HUES48 (cell line): ENCODE results near the gene PCGF6.

Experiments
- H3K27ac ChIP-seq: one replicate; pipeline ENCODE4 v1.7.0; 2013; ENCODE audit warnings: low read depth, low read length, inconsistent platforms
- H3K27me3 ChIP-seq: 2 replicates; pipeline ENCODE4 v1.6.1; 2013; ENCODE audit warnings: mild to moderate bottlenecking, low read length; ENCODE audit not compliant: control insufficient read depth, insufficient read depth
- H3K36me3 ChIP-seq: 2 replicates; pipeline ENCODE4 v1.6.1; 2013; ENCODE audit warnings: low read length; ENCODE audit not compliant: control insufficient read depth, insufficient read depth
- H3K4me1 ChIP-seq: 2 replicates; pipeline ENCODE4 v1.6.1; 2013; ENCODE audit warnings: mild to moderate bottlenecking, low read length; ENCODE audit not compliant: control insufficient read depth, insufficient read depth
- H3K4me3 ChIP-seq: 2 replicates; pipeline ENCODE4 v1.5.1; 2013; ENCODE audit warnings: mild to moderate bottlenecking, low read depth, low read length
- H3K9ac ChIP-seq: 2 replicates; pipeline ENCODE4 v1.6.1; 2013; ENCODE audit warnings: mild to moderate bottlenecking, low read depth, low read length, moderate library complexity
- H3K9me3 ChIP-seq: 2 replicates; pipeline ENCODE4 v1.6.1; 2013; ENCODE audit warnings: low read length; ENCODE audit not compliant: control insufficient read depth, insufficient read depth

The PCGF6 gene

DNA sequence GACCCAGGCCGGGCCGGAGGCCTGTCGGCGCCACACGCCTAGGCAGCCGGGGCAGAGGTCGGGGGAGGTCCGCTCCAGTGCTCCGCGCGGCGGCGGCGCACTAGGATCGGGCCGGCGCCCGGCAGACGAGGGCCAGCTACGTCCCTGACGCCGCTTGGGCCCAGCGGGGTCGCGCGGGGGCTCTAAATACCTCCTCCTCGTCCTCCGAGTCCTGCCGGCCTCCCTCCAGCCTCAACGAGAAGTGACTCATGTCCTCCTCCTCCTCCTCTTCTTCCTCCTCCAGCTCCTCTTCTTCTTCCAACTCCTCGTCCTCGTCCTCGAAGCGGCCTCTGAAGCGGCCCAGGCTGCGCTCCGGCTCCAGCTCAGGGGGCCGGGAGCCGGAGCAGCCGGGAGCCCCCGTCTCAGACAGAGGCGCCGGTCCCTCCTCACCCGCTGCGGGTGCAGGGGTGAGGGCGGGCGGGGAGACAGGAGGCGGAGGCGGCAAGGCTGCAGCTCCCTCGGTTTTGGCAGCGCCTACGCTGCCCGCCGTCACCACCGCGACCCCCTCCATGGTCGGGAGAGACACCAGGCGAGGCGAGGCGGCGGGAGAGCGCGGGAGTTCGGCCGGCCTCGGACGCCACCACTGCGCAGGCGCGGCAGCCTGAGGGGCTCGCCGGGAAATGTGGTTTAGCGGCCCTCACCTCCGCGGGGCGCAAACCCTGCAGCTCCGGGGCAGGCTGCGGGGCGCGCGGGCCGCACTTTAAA is at the start of gene PCGF6:
PCGF6 (minus strand) TSS at position 624 of the 744 bp plus-strand sequence; CDS start at position 550, 74 bp downstream.
- no peaks in the 10 kb centered on the region for H3K9me3 ChIP-seq

DNA sequence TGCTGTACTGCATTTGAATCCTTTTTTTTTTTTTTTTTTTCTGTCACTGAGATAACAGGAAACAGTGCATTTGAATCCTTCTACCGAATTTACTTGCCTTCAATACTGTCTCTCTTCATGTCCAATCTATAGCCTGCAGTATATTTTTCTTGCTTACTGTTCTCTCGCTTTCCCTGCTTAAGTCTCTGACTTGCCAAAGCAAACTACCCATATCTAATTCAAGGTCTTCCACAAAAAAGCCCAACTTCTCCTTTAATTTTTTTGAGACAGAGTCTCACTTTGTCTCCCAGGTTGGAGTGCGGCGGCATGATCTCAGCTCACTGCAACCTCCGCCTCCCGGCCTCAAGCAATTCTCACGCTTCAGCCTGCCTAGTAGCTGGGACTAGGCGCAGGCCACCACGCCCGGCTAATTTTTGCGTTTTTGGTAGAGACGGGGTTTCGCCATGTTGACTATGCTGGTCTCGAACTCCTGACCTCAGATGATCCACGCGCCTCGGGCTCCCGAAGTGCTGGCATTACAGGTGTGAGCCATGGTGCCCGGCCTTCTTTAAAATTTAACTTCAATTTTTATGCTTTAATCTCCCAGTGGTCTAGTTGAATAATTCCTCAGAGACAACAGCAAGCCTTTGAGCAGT is 46.4 kb upstream of the PCGF6 start:
- Histone ChIP-seq H3K27me3 (no peaks in the 10 kb centered on the region), H3K27ac (no peak overlapping the region), H3K4me3 (peak overlapping the region; percentile 87), H3K36me3 (peaks cover 65% of the 10 kb centered on the region), H3K9ac (peak overlapping the region; percentile 67), H3K9me3 (no peaks in the 10 kb centered on the region), H3K4me1 (no peaks in the 10 kb centered on the region)

More for the DNA sequence above, at the start of gene PCGF6:
- Histone ChIP-seq H3K4me3 (peak within 1 kb of the TSS; percentile 67), H3K4me1 (0 out of 2 replicates have a peak, but pooled peaks cover 3% of the 10 kb centered on the region), H3K27ac (peak within 1 kb of the TSS; percentile 89), H3K9ac (peak within 1 kb of the TSS; percentile 47), H3K27me3 (no peaks in the 10 kb centered on the region), H3K36me3 (peaks cover 24% of the 10 kb centered on the region)

GRCh38 chr10:103396789-103397087 is 45.8 kb upstream of the PCGF6 start:
- no peaks in the 10 kb centered on the region for H3K4me1 ChIP-seq
- peak overlapping the region; percentile 87 for H3K4me3 ChIP-seq
- H3K9me3 ChIP-seq, result no peaks in the 10 kb centered on the region
- H3K9ac ChIP-seq, result peak overlapping the region; percentile 67
- peak overlapping the region; percentile 39 for H3K27ac ChIP-seq
- peaks cover 65% of the 10 kb centered on the region for H3K36me3 ChIP-seq
- H3K27me3 ChIP-seq, result no peaks in the 10 kb centered on the region

DNA sequence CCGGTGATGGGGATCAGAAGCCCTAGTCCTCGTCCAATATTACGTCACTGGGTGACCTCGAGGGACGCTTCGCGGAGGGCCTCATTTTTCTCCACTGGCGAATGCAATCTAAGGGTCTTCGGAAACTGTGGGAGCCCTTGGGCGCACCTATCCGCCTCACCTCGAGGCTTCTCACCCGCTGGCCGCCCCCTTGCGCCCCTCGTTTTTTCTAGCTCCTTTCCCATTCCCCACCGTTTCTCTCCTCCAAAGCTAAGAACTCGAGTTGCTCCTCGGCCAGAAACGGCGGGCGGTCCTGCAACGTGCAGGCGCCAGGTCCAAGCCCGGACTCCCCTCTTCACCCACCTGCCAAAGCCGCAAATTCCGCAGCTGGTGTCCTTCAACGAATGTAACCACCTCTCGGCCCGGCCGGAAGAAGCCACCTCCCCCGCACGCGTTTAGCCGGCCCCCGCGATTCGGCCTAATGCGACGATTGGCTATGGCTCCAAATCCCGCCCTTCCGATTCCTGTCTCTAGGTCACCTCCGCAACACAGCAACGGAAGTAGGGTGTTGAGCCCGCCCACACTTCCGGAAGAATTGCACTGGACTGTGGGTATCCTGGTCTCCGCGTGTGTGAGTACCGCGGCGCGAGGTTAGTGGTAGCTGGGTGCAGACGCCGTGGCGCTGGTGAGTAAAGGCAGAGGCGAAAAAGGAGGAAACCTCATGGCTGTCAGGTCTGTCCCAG is 45.3 kb upstream of the PCGF6 start, which contains the start of the genes ATP5MK and PDCD11:
ATP5MK (minus strand) TSS at position 409 of the 722 bp plus-strand sequence. CDS start 4,018 bp downstream, outside the sequence.
PDCD11 (plus strand) TSS at position 560 of the 722 bp plus-strand sequence. CDS start 1,801 bp downstream, outside the sequence.
- no peaks in the 10 kb centered on the region for H3K4me1 ChIP-seq
- H3K27me3 ChIP-seq, result no peaks in the 10 kb centered on the region
- H3K36me3 ChIP-seq, result peaks cover 65% of the 10 kb centered on the region
- peak within 1 kb of the TSS; percentile 85 for H3K9ac ChIP-seq
- H3K9me3 ChIP-seq, result no peaks in the 10 kb centered on the region
- H3K4me3 ChIP-seq, result peak within 1 kb of the TSS; percentile 87
- peak within 1 kb of the TSS; percentile 80 for H3K27ac ChIP-seq

GRCh38 chr10:103395754-103396066 is 44.8 kb upstream of the PCGF6 start:
- H3K27ac ChIP-seq, result peak overlapping the region; percentile 80
- peaks cover 66% of the 10 kb centered on the region for H3K36me3 ChIP-seq
- H3K27me3 ChIP-seq, result no peaks in the 10 kb centered on the region
- no peaks in the 10 kb centered on the region for H3K4me1 ChIP-seq
- H3K9ac ChIP-seq, result peak overlapping the region; percentile 85
- H3K4me3 ChIP-seq, result peak overlapping the region; percentile 87
- no peaks in the 10 kb centered on the region for H3K9me3 ChIP-seq

- H3K27me3 ChIP-seq, result no peaks in the 10 kb centered on the region
- H3K4me1 ChIP-seq, result no peaks in the 10 kb centered on the region
- no peak overlapping the region for H3K9ac ChIP-seq
- no peak overlapping the region for H3K4me3 ChIP-seq
- peaks cover 64% of the 10 kb centered on the region for H3K36me3 ChIP-seq
- H3K27ac ChIP-seq, result no peak overlapping the region
- no peaks in the 10 kb centered on the region for H3K9me3 ChIP-seq
Observed at GRCh38 chr10:103394180-103394579, 43.2 kb upstream of the PCGF6 start.

DNA sequence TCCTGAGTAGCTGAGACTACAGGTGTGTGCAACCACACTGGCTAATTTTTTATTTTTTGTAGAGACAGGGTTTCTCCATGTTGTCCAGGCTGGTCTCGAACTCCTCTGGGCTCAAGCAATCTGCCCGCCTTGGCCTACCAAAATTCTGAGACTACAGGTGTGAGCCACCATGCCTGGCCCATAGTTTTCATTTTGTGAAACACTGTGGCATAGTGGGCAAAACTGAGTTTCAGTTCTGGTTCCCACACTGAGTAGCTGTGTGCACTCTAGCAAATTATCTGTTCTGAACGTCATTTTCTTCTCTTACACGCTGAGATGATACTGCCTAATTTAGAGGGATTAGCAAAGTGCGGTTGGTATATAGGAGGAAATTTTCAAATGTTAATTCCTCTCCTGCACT is 31.8 kb upstream of the PCGF6 start:
- H3K9me3 ChIP-seq, result no peaks in the 10 kb centered on the region
- no peak overlapping the region for H3K27ac ChIP-seq
- no peaks in the 10 kb centered on the region for H3K27me3 ChIP-seq
- H3K36me3 ChIP-seq, result peaks cover 49% of the 10 kb centered on the region
- no peak overlapping the region for H3K4me3 ChIP-seq
- no peak overlapping the region for H3K9ac ChIP-seq
- no peaks in the 10 kb centered on the region for H3K4me1 ChIP-seq

- no peak overlapping the region for H3K27ac ChIP-seq
- peaks cover 49% of the 10 kb centered on the region for H3K36me3 ChIP-seq
Observed at GRCh38 chr10:103374263-103374662, 23.3 kb upstream of the PCGF6 start.

DNA sequence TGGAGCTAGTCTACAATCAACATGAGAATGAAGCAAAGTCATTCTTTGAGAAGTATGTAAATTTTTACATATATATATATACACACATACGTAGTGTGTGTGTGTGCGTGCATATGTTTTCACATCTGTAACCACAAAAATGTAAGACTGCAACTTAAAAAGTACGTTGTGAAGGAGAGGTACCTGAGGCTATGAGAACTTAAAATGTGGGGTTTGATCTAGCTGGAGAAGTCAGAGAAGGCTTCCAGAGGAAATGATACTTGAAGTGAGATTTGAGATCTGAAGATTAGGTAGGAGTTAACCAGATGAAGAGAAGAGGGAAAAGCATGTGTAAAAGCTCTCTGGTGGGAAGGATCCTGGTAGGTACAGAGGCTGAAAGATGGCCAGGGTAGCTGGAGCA is 22.6 kb upstream of the PCGF6 start:
- H3K9ac ChIP-seq, result no peak overlapping the region
- peaks cover 46% of the 10 kb centered on the region for H3K36me3 ChIP-seq
- no peaks in the 10 kb centered on the region for H3K4me1 ChIP-seq

More at GRCh38 chr10:103374263-103374662, 23.3 kb upstream of the PCGF6 start:
- Histone ChIP-seq H3K4me1 (no peaks in the 10 kb centered on the region), H3K27me3 (no peaks in the 10 kb centered on the region), H3K9ac (no peak overlapping the region), H3K9me3 (no peaks in the 10 kb centered on the region), H3K4me3 (no peak overlapping the region)

GRCh38 chr10:103367782-103368518 is 17.0 kb upstream of the PCGF6 start, which contains the start of gene TAF5:
TAF5 (plus strand) TSS chr10:103367976; CDS start chr10:103367990, 14 bp downstream.
- Histone ChIP-seq H3K36me3 (peaks cover 3% of the 10 kb centered on the region; the same call in 1 of the 2 replicates), H3K4me1 (no peaks in the 10 kb centered on the region), H3K4me3 (peak within 1 kb of the TSS; percentile 83), H3K9me3 (no peaks in the 10 kb centered on the region), H3K27ac (peak within 1 kb of the TSS; percentile 80), H3K9ac (peak within 1 kb of the TSS; percentile 58; the same call in 1 of the 2 replicates), H3K27me3 (no peaks in the 10 kb centered on the region)

More for the DNA sequence above, 22.6 kb upstream of the PCGF6 start:
- H3K27ac ChIP-seq, result no peak overlapping the region
- H3K27me3 ChIP-seq, result no peaks in the 10 kb centered on the region
- H3K9me3 ChIP-seq, result no peaks in the 10 kb centered on the region
- no peak overlapping the region for H3K4me3 ChIP-seq
